PC-9 (cell line): Measurements from ENCODE around the gene P2RX6.

ENCODE experiments used
- CTCF ChIP-seq: fragments of 200-600 bp; sonication (generic); conservative IDR thresholded peaks from 2 replicates; pipeline ENCODE4 v1.6.1; 2017; ENCODE audit warnings: mixed run types, antibody characterized with exemption, mild to moderate bottlenecking, moderate library complexity
- EZH2 ChIP-seq: fragments of 200-600 bp; sonication (generic); IDR thresholded peaks from 2 replicates; pipeline ENCODE4 v1.8.0; 2017; ENCODE audit warnings: antibody characterized with exemption, low read depth

GRCh38 chr22:21052715-21053459 is 37.9 kb downstream of the P2RX6 start:
- TF ChIP-seq EZH2, result no peak
- TF ChIP-seq CTCF, result no peak
